ENCODE results near the gene HCN2. TPM values are rescaled to one million over a fixed set of nuclear protein-coding genes. Genes with fewer than 3 reads are reported as not detected.

HCN2 gene
- polyA plus RNA-seq, 1 experiment = 1.5 TPM

GRCh38 chr19:608155-609003 is 18.7 kb downstream of the HCN2 start:
- POLR2A ChIA-PET = no interaction called here
- CTCF ChIA-PET = interaction anchor here (1.2 to 1.3 kb wide), 2 partner anchors 20 to 24 kb away, joined by 4 to 5 read pairs; no protein-coding TSS in a partner anchor
- DNase-seq (ENCODE audit: low read depth) = no peak
- H3K27me3 ChIP-seq (ENCODE audit: control insufficient read depth, insufficient read depth, low read length) = no peaks in the 10 kb centered on the region
- no peak for TF ChIP-seq CTCF (IDR thresholded peaks at IDR 0.05; ENCODE audit: insufficient read depth, low read depth, low read length)
- no peaks in the 10 kb centered on the region for H3K36me3 ChIP-seq (ENCODE audit: control insufficient read depth, insufficient read depth, low read length)
- H3K4me3 ChIP-seq (ENCODE audit: low read depth, low read length) = no peak overlapping the region

- H3K36me3 ChIP-seq (ENCODE audit: control insufficient read depth, insufficient read depth, low read length) = no peaks in the 10 kb centered on the region
- CTCF ChIA-PET = interaction anchor here (1.2 to 1.3 kb wide), 2 partner anchors 20 to 25 kb away, joined by 4 to 5 read pairs; no protein-coding TSS in a partner anchor
- H3K27me3 ChIP-seq (ENCODE audit: control insufficient read depth, insufficient read depth, low read length) = no peaks in the 10 kb centered on the region
- no peak for DNase-seq (ENCODE audit: low read depth)
- H3K4me3 ChIP-seq (ENCODE audit: low read depth, low read length) = no peak overlapping the region
- no peak for TF ChIP-seq CTCF (IDR thresholded peaks at IDR 0.05; ENCODE audit: insufficient read depth, low read depth, low read length)
- POLR2A ChIA-PET = no interaction called here
Observed at GRCh38 chr19:609004-609346, 19.3 kb downstream of the HCN2 start.

- ChIA-PET POLR2A (no interaction called here), CTCF (no interaction called here)
- H3K27me3 ChIP-seq (ENCODE audit: control insufficient read depth, insufficient read depth, low read length) = no peaks in the 10 kb centered on the region
- no peaks in the 10 kb centered on the region for H3K36me3 ChIP-seq (ENCODE audit: control insufficient read depth, insufficient read depth, low read length)
- DNase-seq (ENCODE audit: low read depth) = no peak
- no peak overlapping the region for H3K4me3 ChIP-seq (ENCODE audit: low read depth, low read length)
- TF ChIP-seq CTCF (IDR thresholded peaks at IDR 0.05; ENCODE audit: insufficient read depth, low read depth, low read length) = no peak
Observed at GRCh38 chr19:610071-610800, 20.6 kb downstream of the HCN2 start.

GRCh38 chr19:610801-611480 is 21.3 kb downstream of the HCN2 start:
- CTCF ChIA-PET = interaction anchor here (1.0 to 1.1 kb wide), 2 partner anchors 25 to 26 kb away, joined by 3 to 4 read pairs; no protein-coding TSS in a partner anchor
- POLR2A ChIA-PET = no interaction called here
- no peak for TF ChIP-seq CTCF (IDR thresholded peaks at IDR 0.05; ENCODE audit: insufficient read depth, low read depth, low read length)
- Histone ChIP-seq H3K36me3 (ENCODE audit: control insufficient read depth, insufficient read depth, low read length) (no peaks in the 10 kb centered on the region), H3K27me3 (ENCODE audit: control insufficient read depth, insufficient read depth, low read length) (no peaks in the 10 kb centered on the region), H3K4me3 (ENCODE audit: low read depth, low read length) (no peak overlapping the region)
- DNase-seq (ENCODE audit: low read depth) = no peak

- H3K4me3 ChIP-seq (ENCODE audit: low read depth, low read length) = no peak overlapping the region
- POLR2A ChIA-PET = no interaction called here
- H3K36me3 ChIP-seq (ENCODE audit: control insufficient read depth, insufficient read depth, low read length) = no peaks in the 10 kb centered on the region
- CTCF ChIA-PET = interaction anchor here (0.9 to 1.1 kb wide), 3 partner anchors 16 to 27 kb away, joined by 3 to 4 read pairs (median 3); no protein-coding TSS in a partner anchor
- no peaks in the 10 kb centered on the region for H3K27me3 ChIP-seq (ENCODE audit: control insufficient read depth, insufficient read depth, low read length)
- peak; percentile 93 for DNase-seq (ENCODE audit: low read depth)
- TF ChIP-seq CTCF (IDR thresholded peaks at IDR 0.05; ENCODE audit: insufficient read depth, low read depth, low read length) = no peak
Observed at GRCh38 chr19:611481-611868, 21.8 kb downstream of the HCN2 start.

Data from BJ (cell line).